ENCODE results near the gene GHSR. TPM values are rescaled to one million over a fixed set of nuclear protein-coding genes. Genes with fewer than 3 reads are reported as not detected.

Gene GHSR
- total RNA-seq, 6 donors from 2014 or later, result not detected

DNA sequence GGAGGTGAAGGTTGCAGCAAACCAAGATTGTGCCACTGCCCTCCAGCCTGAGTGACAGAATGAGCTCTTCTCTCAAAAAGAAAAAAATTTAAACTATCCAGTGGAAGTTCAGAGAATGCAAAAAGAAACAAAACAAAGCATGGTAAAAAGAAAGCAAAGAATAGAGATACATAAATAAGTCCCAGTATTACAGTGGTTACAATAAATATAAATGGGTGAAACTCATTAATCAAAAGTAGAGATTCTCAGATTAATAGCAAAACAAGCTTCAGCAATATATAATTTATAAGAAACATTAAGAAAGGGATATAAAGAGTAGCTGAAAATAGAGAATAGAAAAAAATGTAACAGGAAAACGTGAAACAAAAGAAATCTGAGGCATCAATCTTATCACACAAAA lies 23.6 kb upstream of the GHSR start:
- Histone ChIP-seq H3K4me1 (peaks cover 0 to 6% (median 0%) of the 10 kb centered on the region in 4 donors), H3K4me3 (no peak overlapping the region), H3K9me3 (no peaks in the 10 kb centered on the region), H3K27me3 (no peaks in the 10 kb centered on the region), H3K27ac (no peak overlapping the region), H3K36me3 (no peaks in the 10 kb centered on the region)
- ATAC-seq (ENCODE audit: low FRiP score in 2 of 2) (no peak), DNase-seq (no peak)
- 61 to 80% methylated on average over 1 of the region's 1 CpG for WGBS, 2 donors
- TF ChIP-seq, protein P1, sequence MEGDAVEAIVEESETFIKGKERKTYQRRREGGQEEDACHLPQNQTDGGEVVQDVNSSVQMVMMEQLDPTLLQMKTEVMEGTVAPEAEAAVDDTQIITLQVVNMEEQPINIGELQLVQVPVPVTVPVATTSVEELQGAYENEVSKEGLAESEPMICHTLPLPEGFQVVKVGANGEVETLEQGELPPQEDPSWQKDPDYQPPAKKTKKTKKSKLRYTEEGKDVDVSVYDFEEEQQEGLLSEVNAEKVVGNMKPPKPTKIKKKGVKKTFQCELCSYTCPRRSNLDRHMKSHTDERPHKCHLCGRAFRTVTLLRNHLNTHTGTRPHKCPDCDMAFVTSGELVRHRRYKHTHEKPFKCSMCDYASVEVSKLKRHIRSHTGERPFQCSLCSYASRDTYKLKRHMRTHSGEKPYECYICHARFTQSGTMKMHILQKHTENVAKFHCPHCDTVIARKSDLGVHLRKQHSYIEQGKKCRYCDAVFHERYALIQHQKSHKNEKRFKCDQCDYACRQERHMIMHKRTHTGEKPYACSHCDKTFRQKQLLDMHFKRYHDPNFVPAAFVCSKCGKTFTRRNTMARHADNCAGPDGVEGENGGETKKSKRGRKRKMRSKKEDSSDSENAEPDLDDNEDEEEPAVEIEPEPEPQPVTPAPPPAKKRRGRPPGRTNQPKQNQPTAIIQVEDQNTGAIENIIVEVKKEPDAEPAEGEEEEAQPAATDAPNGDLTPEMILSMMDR (IDR thresholded peaks at IDR 0.05), result no peak
- TF ChIP-seq POLR2AphosphoS5 (IDR thresholded peaks at IDR 0.05), result no peak
- no peak for TF ChIP-seq EP300 (IDR thresholded peaks at IDR 0.05)
- no peak for TF ChIP-seq POLR2A (IDR thresholded peaks at IDR 0.05)

DNA sequence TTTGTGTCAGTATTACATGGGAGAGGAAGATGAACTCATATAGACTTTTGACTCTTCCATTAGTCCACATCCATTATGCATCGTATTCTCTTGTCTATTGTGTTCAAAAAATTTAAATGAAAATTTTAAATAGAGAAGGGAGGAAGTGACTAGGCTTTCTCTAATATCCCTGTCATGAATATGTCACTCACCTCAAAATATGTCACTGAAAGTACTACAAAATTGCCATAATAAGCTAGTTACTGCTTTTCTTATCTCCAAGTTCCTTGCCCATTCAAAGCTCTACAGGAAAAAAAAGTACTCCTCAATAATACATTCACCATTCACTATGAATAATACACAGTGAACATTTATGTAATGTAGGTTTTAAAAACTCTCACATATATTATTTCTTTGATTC lies 22.3 kb upstream of the GHSR start:
- no peaks in the 10 kb centered on the region for H3K27me3 ChIP-seq
- no peak for DNase-seq
- H3K4me3 ChIP-seq, result no peak overlapping the region
- H3K27ac ChIP-seq, result no peak overlapping the region
- ATAC-seq (ENCODE audit: low FRiP score in 2 of 2), result no peak
- no peaks in the 10 kb centered on the region for H3K9me3 ChIP-seq
- WGBS, 2 donors, result 89 to 100% methylated on average over 1 of the region's 1 CpG
- no peaks in the 10 kb centered on the region for H3K36me3 ChIP-seq
- H3K4me1 ChIP-seq, result no peaks in the 10 kb centered on the region
- no peak for TF ChIP-seq POLR2AphosphoS5 (IDR thresholded peaks at IDR 0.05)

DNA sequence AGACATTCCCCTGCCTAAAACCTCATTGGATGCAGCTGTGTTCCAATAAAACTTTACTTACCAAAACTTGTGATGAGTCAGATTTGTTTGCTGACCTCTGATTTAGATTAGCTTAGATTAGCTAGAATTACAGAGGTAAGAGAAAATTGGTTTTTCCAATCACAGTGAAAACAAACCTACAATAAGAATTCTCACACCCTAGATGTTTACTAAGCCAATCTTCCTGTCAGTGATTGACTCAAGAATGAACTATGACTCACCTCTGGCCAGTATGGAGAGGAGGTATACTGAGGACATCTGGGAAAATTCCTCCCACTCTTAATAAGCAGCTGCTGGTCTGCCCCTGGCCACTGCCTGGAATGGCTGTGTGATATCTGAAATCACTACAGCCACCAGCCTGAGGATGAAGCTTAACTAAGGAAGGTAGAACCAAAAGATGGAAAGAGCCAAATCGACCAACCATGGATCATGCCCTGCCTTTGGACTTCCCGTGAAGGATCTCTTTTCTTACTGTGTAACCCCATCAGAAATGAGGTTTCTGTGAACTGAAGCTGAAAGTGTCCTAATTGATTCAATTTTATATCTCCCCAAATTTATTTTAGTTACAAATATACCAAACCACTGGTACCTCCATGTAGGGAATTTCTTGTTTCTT lies 19.0 kb upstream of the GHSR start:
- no peak for TF ChIP-seq POLR2A (IDR thresholded peaks at IDR 0.05)
- TF ChIP-seq, protein P1 (IDR thresholded peaks at IDR 0.05), result no peak
- Histone ChIP-seq H3K4me3 (no peak overlapping the region), H3K36me3 (no peaks in the 10 kb centered on the region), H3K27me3 (no peaks in the 10 kb centered on the region), H3K9me3 (no peaks in the 10 kb centered on the region), H3K27ac (no peak overlapping the region), H3K4me1 (no peaks in the 10 kb centered on the region)
- no peak for ATAC-seq (ENCODE audit: low FRiP score in 2 of 2)
- DNase-seq, result no peak
- 92% methylated on average over 2 of the region's 2 CpGs for WGBS, 2 donors

DNA sequence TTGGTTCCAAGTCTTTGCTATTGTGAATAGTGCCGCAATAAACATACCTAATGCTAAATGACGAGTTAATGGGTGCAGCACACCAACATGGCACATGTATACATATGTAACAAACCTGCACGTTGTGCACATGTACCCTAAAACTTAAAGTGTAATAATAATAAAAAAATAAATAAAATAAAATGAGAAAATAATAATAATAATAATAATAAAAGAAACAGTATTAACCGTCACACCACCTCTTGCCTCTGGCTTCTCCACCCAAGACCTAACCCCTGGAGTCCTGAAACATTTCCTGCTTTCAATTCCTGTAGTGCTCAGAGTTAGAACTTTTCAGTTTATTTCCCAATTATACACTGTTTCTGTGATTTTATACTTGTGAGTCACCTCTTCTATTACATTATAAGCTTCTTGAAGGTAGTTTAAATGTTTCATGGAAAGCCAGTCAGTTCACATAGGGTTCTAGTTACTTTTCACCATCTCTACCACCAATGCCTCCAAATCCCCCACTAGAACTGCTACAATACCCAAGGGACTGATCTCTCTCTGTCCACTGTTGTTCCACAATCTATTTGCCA lies 18.4 kb upstream of the GHSR start:
- H3K4me3 ChIP-seq, result no peak overlapping the region
- ATAC-seq (ENCODE audit: low FRiP score in 2 of 2) (no peak), DNase-seq (no peak)
- TF ChIP-seq POLR2AphosphoS5 (IDR thresholded peaks at IDR 0.05), result no peak
- H3K27ac ChIP-seq, result no peak overlapping the region
- no peaks in the 10 kb centered on the region for H3K27me3 ChIP-seq
- H3K36me3 ChIP-seq, result no peaks in the 10 kb centered on the region
- H3K4me1 ChIP-seq, result no peaks in the 10 kb centered on the region
- 72 to 97% methylated on average over 4 of the region's 4 CpGs for WGBS, 2 donors
- H3K9me3 ChIP-seq, result no peaks in the 10 kb centered on the region

DNA sequence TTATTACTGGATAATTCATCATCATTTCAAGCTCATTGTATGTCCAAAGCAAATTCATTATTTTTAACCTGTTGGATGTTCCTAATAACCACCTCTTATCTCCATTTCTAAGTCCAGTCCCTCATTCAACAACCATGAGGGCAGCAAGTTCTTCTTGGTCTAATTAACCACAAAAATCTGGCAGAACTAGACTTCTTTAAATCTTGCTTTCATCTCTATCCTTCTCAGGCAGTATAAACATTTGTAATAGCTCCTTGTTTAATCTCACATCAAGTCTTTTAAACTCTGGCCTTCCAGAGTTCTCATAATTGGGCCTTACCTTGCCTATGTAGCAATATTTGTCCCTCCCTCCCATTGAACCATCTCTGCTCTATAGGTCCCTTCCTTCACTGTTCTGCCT lies 17.0 kb upstream of the GHSR start:
- H3K36me3 ChIP-seq, result no peaks in the 10 kb centered on the region
- H3K27ac ChIP-seq, result no peak overlapping the region
- peaks cover 0 to 3% (median 0%) of the 10 kb centered on the region in 4 donors for H3K4me1 ChIP-seq
- no peak for TF ChIP-seq POLR2A (IDR thresholded peaks at IDR 0.05)
- TF ChIP-seq, protein P1 (IDR thresholded peaks at IDR 0.05), result no peak
- no peak for TF ChIP-seq EP300 (IDR thresholded peaks at IDR 0.05)
- TF ChIP-seq POLR2AphosphoS5 (IDR thresholded peaks at IDR 0.05), result no peak
- H3K4me3 ChIP-seq, result no peak overlapping the region
- no peaks in the 10 kb centered on the region for H3K27me3 ChIP-seq
- DNase-seq, result no peak
- no peak for ATAC-seq (ENCODE audit: low FRiP score in 2 of 2)
- H3K9me3 ChIP-seq, result no peaks in the 10 kb centered on the region

DNA sequence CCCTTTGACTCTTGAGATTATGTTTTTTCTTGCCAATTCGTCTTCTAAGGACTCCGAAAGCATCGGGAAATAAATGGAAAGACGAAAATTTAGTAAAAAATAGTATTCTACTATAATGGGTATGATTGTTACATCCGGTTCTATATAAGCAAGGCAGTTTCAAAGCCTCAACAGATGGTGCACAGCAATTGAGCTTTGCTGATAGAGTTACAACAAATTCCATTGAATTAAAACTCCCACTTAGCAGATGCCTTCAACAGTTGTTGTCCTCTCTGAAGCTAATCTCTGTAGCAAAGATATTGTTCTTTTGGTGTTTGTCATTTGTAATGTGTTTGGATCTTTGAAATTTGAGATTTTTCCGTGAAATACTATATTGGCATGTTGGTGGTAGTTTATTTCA lies 16.1 kb upstream of the GHSR start:
- no peaks in the 10 kb centered on the region for H3K27me3 ChIP-seq
- WGBS, 2 donors, result 93 to 95% methylated on average over 6 of the region's 6 CpGs
- H3K4me3 ChIP-seq, result no peak overlapping the region
- no peak for ATAC-seq (ENCODE audit: low FRiP score in 2 of 2)
- no peaks in the 10 kb centered on the region for H3K9me3 ChIP-seq
- TF ChIP-seq POLR2A (IDR thresholded peaks at IDR 0.05) (no peak), POLR2AphosphoS5 (IDR thresholded peaks at IDR 0.05) (no peak), EP300 (IDR thresholded peaks at IDR 0.05) (no peak)
- TF ChIP-seq, protein P1 (IDR thresholded peaks at IDR 0.05), result no peak
- no peaks in the 10 kb centered on the region for H3K36me3 ChIP-seq
- H3K27ac ChIP-seq, result no peak overlapping the region
- peaks cover 0 to 3% (median 0%) of the 10 kb centered on the region in 4 donors for H3K4me1 ChIP-seq
- no peak for DNase-seq

All from upper lobe of left lung (tissue), 6 donors.